ENCODE measurements around the gene AGO3.

- TF ChIP-seq CTCF (IDR thresholded peaks at IDR 0.05) (no peak), POLR2A (IDR thresholded peaks at IDR 0.05) (no peak)
These were observed 153.7 kb downstream of the AGO3 start for GRCh38 chr1:36084497-36085115.
